Immature natural killer cell (primary cell): ENCODE data around the gene FAM227B. TPM values are rescaled to one million over a fixed set of nuclear protein-coding genes. Genes with fewer than 3 reads are reported as not detected.
"Not testable (repeated sequence)": the region's sequence is repeated elsewhere in the genome, so short reads cannot be mapped to it uniquely, and the experiment has no call there.

Experiments
- DNase-seq, 3 donors: peaks; one replicate each; pipeline ENCODE4 v3.0.0; 2022; ENCODE audit warnings: mixed read lengths in 1 of 3
- H3K27ac Mint-ChIP-seq, 6 donors: one replicate each; pipeline ENCODE4 v1.8.0; 2020; ENCODE audit warnings: mixed read lengths in 6 of 6, mild to moderate bottlenecking in 5 of 6, inconsistent platforms in 4 of 6, moderate library complexity in 3 of 6
- H3K27me3 Mint-ChIP-seq, 3 donors: one replicate each; pipeline ENCODE4 v1.8.0; 2020 to 2021; ENCODE audit warnings: low read depth in 3 of 3, mild to moderate bottlenecking in 3 of 3, mixed read lengths in 3 of 3, moderate library complexity in 3 of 3, inconsistent platforms in 1 of 3
- H3K36me3 Mint-ChIP-seq, 3 donors: one replicate each; pipeline ENCODE4 v1.8.0; 2020; ENCODE audit warnings: mixed read lengths in 3 of 3, inconsistent platforms in 2 of 3, mild to moderate bottlenecking in 2 of 3
- H3K4me1 Mint-ChIP-seq, 2 donors: one replicate each; pipeline ENCODE4 v1.8.0; 2020; ENCODE audit warnings: inconsistent platforms in 2 of 2, mild to moderate bottlenecking in 2 of 2, mixed read lengths in 2 of 2, moderate library complexity in 1 of 2
- H3K4me3 Mint-ChIP-seq, 5 donors: one replicate each; pipeline ENCODE4 v1.8.0; 2020; ENCODE audit warnings: mild to moderate bottlenecking in 5 of 5, mixed read lengths in 5 of 5, inconsistent platforms in 3 of 5, moderate library complexity in 3 of 5
- H3K9me3 Mint-ChIP-seq, 6 donors: one replicate each; pipeline ENCODE4 v1.8.0; 2020; ENCODE audit warnings: mild to moderate bottlenecking in 6 of 6, mixed read lengths in 6 of 6, inconsistent platforms in 4 of 6, moderate library complexity in 3 of 6
- polyA plus RNA-seq, 3 donors: library from polyadenylated mRNA; unstranded; fragments of 300-500 nt; fragmentation: Illumina TruSeq; gene quantifications; one replicate each; pipeline ENCODE4 v1.2.3, GENCODE V29; 2021

The FAM227B gene
- polyA plus RNA-seq, 3 donors from 2014 or later, result 8.3 to 16.5 (median 10.2) TPM

- H3K9me3 Mint-ChIP-seq, result peaks cover 3 to 32% (median 14%) of the 10 kb centered on the region in 6 donors
- H3K36me3 Mint-ChIP-seq, result peaks cover 13 to 20% (median 19%) of the 10 kb centered on the region in 3 donors
- not testable (repeated sequence) for H3K4me3 Mint-ChIP-seq, DNase-seq, H3K27me3 Mint-ChIP-seq, H3K27ac Mint-ChIP-seq, H3K4me1 Mint-ChIP-seq
Measured at GRCh38 chr15:49592829-49593316, 27.7 kb downstream of the FAM227B start.

- Mint-ChIP-seq H3K27ac (peak overlapping the region in 3 of 6 donors; percentile 47 to 67 (median 66)), H3K4me1 (peaks cover 0 to 8% of the 10 kb centered on the region in 2 donors), H3K9me3 (peaks cover 0 to 7% (median under 1%) of the 10 kb centered on the region in 6 donors), H3K36me3 (peaks cover 5 to 18% (median 15%) of the 10 kb centered on the region in 3 donors), H3K4me3 (peak overlapping the region in 3 of 5 donors; percentile 26 to 65 (median 44)), H3K27me3 (no peaks in the 10 kb centered on the region)
- DNase-seq, result peak in 1 of 3 donors; percentile 3
Measured at GRCh38 chr15:49589030-49589429, 31.6 kb downstream of the FAM227B start.

GRCh38 chr15:49573421-49573820 is 47.2 kb downstream of the FAM227B start:
- Mint-ChIP-seq H3K27ac (no peak overlapping the region), H3K4me3 (no peak overlapping the region), H3K36me3 (peaks cover 13 to 40% (median 30%) of the 10 kb centered on the region in 3 donors), H3K9me3 (peaks cover 2 to 12% (median 8%) of the 10 kb centered on the region in 6 donors), H3K4me1 (no peaks in the 10 kb centered on the region), H3K27me3 (no peaks in the 10 kb centered on the region)
- DNase-seq, result no peak

GRCh38 chr15:49570672-49571071 is 49.9 kb downstream of the FAM227B start:
- peaks cover 2 to 12% (median 8%) of the 10 kb centered on the region in 6 donors for H3K9me3 Mint-ChIP-seq
- H3K4me3 Mint-ChIP-seq, result no peak overlapping the region
- no peaks in the 10 kb centered on the region for H3K4me1 Mint-ChIP-seq
- DNase-seq, result no peak
- H3K36me3 Mint-ChIP-seq, result peaks cover 13 to 28% (median 21%) of the 10 kb centered on the region in 3 donors
- peaks cover 0 to 2% (median 0%) of the 10 kb centered on the region in 3 donors for H3K27me3 Mint-ChIP-seq
- no peak overlapping the region for H3K27ac Mint-ChIP-seq

DNA sequence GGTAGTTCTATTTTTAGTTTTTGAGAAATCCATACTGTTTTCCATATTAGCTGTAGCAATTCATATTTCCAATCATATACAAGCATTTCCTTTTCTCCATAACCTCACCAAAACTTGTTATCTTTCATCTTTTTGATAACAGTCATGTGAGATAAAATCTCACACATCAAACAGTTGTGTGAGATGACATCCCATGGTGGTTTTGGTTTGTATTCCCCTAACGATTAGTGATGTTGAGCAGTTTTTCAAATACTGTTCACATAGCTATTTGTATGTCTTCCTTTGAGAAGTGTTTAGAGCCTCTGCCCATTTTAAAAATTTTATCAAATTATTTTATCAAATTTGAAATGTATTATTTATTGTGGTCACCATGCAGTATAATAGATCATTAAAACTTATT is 50.4 kb downstream of the FAM227B start:
- Mint-ChIP-seq H3K4me3 (no peak overlapping the region), H3K27ac (no peak overlapping the region), H3K9me3 (peaks cover 2 to 12% (median 8%) of the 10 kb centered on the region in 6 donors), H3K27me3 (peaks cover 0 to 2% (median 0%) of the 10 kb centered on the region in 3 donors), H3K36me3 (peaks cover 13 to 28% (median 21%) of the 10 kb centered on the region in 3 donors), H3K4me1 (no peaks in the 10 kb centered on the region)
- no peak for DNase-seq

- Mint-ChIP-seq H3K36me3 (peaks cover 4 to 39% (median 17%) of the 10 kb centered on the region in 3 donors), H3K4me3 (no peak overlapping the region), H3K9me3 (peaks cover 38 to 81% (median 55%) of the 10 kb centered on the region in 6 donors)
Measured at GRCh38 chr15:49560045-49560444, 60.6 kb downstream of the FAM227B start.

GRCh38 chr15:49558929-49559328 is 61.7 kb downstream of the FAM227B start:
- Mint-ChIP-seq H3K9me3 (peaks cover 38 to 88% (median 61%) of the 10 kb centered on the region in 6 donors), H3K27ac (no peak overlapping the region), H3K4me1 (no peaks in the 10 kb centered on the region), H3K36me3 (peaks cover 4 to 34% (median 17%) of the 10 kb centered on the region in 3 donors), H3K4me3 (no peak overlapping the region), H3K27me3 (peaks cover 0 to 6% (median 2%) of the 10 kb centered on the region in 3 donors)
- no peak for DNase-seq

More at GRCh38 chr15:49560045-49560444, 60.6 kb downstream of the FAM227B start:
- Mint-ChIP-seq H3K4me1 (no peaks in the 10 kb centered on the region), H3K27me3 (peaks cover 0 to 6% (median 0%) of the 10 kb centered on the region in 3 donors), H3K27ac (no peak overlapping the region)
- DNase-seq, result no peak

DNA sequence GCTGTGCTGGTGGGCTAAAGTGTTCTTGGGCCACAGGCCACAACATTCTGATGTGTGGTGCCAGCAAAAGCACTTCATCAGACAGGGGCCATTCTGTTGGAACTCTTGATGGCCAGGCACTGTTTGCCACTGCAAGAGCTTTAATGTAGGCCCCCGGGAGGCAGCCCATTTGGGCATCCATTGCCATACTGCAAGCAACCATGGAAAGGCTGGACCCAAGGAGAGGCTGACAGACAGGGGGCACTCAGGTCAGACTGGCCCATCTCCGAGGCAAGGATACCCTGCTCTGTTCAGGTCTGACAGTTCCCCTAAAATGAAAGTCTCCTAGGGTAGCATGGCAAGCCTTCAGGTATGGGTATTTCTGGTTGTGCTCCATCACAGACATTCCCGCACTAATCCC is 64.2 kb downstream of the FAM227B start:
- Mint-ChIP-seq H3K4me3 (no peak overlapping the region), H3K9me3 (peaks cover 45 to 80% (median 56%) of the 10 kb centered on the region in 6 donors), H3K27me3 (peaks cover 2 to 6% (median 3%) of the 10 kb centered on the region in 3 donors), H3K27ac (no peak overlapping the region), H3K4me1 (no peaks in the 10 kb centered on the region), H3K36me3 (peaks cover 2 to 22% (median 18%) of the 10 kb centered on the region in 3 donors)
- no peak for DNase-seq

- H3K36me3 Mint-ChIP-seq, H3K27me3 Mint-ChIP-seq, H3K4me1 Mint-ChIP-seq, H3K27ac Mint-ChIP-seq, DNase-seq, H3K4me3 Mint-ChIP-seq: not testable (repeated sequence)
- peaks cover 14 to 40% (median 22%) of the 10 kb centered on the region in 6 donors for H3K9me3 Mint-ChIP-seq
Measured at GRCh38 chr15:49550342-49550741, 70.3 kb downstream of the FAM227B start.

- H3K27me3 Mint-ChIP-seq, result peaks cover 0 to 2% (median 1%) of the 10 kb centered on the region in 3 donors
Measured at GRCh38 chr15:49538520-49538919, 82.1 kb downstream of the FAM227B start.

GRCh38 chr15:49530092-49530491 is 90.5 kb downstream of the FAM227B start:
- Mint-ChIP-seq H3K4me1 (no peaks in the 10 kb centered on the region), H3K36me3 (peaks cover 0 to 5% (median 0%) of the 10 kb centered on the region in 3 donors), H3K9me3 (peaks cover 7 to 20% (median 13%) of the 10 kb centered on the region in 6 donors), H3K4me3 (no peak overlapping the region), H3K27me3 (peaks cover 1 to 4% (median 3%) of the 10 kb centered on the region in 3 donors), H3K27ac (no peak overlapping the region)
- no peak for DNase-seq

More at GRCh38 chr15:49538520-49538919, 82.1 kb downstream of the FAM227B start:
- H3K4me3 Mint-ChIP-seq, result no peak overlapping the region
- no peaks in the 10 kb centered on the region for H3K36me3 Mint-ChIP-seq
- peaks cover 6 to 34% (median 21%) of the 10 kb centered on the region in 6 donors for H3K9me3 Mint-ChIP-seq
- no peak overlapping the region for H3K27ac Mint-ChIP-seq
- DNase-seq, result no peak
- no peaks in the 10 kb centered on the region for H3K4me1 Mint-ChIP-seq

DNA sequence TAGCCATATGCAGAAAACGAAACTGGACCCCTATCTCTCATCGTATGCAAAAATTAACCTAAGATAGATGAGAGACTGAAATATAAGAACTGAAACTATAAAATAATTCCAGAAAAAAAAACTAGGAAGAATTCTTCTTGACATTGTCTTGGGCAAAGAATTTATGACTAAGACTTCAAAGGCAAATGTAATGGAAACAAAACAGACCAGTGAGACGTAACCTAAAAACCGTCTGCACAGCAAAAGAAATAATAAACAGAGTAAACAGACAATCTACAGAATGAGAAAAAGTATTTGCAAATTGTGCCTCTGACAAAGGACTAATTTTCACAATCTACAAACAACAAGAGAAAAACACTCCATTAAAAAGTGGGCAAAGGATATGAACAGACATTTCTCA is 92.3 kb downstream of the FAM227B start:
- no peaks in the 10 kb centered on the region for H3K4me1 Mint-ChIP-seq
- no peak overlapping the region for H3K27ac Mint-ChIP-seq
- H3K36me3 Mint-ChIP-seq, result peaks cover 0 to 6% (median 5%) of the 10 kb centered on the region in 3 donors
- peaks cover 1 to 4% (median 3%) of the 10 kb centered on the region in 3 donors for H3K27me3 Mint-ChIP-seq
- H3K9me3 Mint-ChIP-seq, result peaks cover 2 to 12% (median 5%) of the 10 kb centered on the region in 6 donors
- no peak for DNase-seq
- no peak overlapping the region for H3K4me3 Mint-ChIP-seq

- H3K9me3 Mint-ChIP-seq, result peaks cover 0 to 24% (median 13%) of the 10 kb centered on the region in 6 donors
- peaks cover 3 to 7% (median 4%) of the 10 kb centered on the region in 3 donors for H3K27me3 Mint-ChIP-seq
- DNase-seq, result no peak
- H3K27ac Mint-ChIP-seq, result no peak overlapping the region
- peaks cover 0 to 23% (median 5%) of the 10 kb centered on the region in 3 donors for H3K36me3 Mint-ChIP-seq
- no peaks in the 10 kb centered on the region for H3K4me1 Mint-ChIP-seq
- H3K4me3 Mint-ChIP-seq, result no peak overlapping the region
Measured at GRCh38 chr15:49521802-49522201, 98.8 kb downstream of the FAM227B start.

DNA sequence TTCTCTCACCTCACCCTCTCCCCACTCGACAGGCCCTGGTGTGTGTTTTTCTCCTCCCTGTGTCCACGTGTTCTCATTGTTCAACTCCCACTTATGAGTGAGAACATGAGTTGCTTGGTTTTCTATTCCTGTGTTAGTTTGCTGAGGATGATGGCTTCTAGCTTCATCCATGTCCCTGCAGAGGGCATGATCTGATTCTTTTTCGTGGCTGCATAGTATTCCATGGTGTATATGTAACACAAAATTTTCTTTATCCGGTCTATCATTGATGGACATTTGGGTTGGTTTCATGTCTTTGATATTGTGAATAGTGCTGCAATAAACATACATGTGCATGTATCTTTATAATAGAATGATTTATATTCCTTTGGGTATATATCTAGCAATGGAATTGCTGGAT is 107.9 kb downstream of the FAM227B start:
- H3K9me3 Mint-ChIP-seq, H3K4me1 Mint-ChIP-seq, H3K27me3 Mint-ChIP-seq, DNase-seq, H3K4me3 Mint-ChIP-seq, H3K27ac Mint-ChIP-seq, H3K36me3 Mint-ChIP-seq: not testable (repeated sequence)
